CD4-positive, alpha-beta T cell treated with Interleukin-17A for 1 hour (primary cell): Measurements from ENCODE around the gene ARHGEF40.

Experiments used
- DNase-seq: peaks from one replicate; pipeline ENCODE4 v3.0.0-alpha.2; 2020

ARHGEF40 gene

GRCh38 chr14:21136024-21136423 is 65.9 kb downstream of the ARHGEF40 start:
- DNase-seq = peak; percentile 16
